Measurements from ENCODE around the gene CAMKMT.

DNA sequence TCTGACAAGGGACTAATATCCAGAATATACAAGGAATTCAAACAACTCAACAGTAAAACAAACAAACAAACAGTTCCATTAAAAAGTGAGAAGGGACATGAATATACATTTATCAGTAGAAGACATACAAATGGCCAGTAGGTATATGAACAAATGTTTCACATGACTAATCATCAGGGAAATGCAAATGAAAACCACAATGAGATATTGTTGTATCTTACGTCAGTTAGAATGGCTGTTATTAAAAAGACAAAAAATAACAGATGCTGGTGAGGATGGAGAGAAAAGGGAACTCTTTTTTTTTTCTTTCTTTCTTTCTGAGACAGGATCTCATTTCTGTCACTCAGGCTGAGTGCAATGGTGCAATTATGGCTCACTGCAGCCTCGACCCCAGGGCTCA lies 175.5 kb downstream of the CAMKMT start:
- TF ChIP-seq, protein P1, sequence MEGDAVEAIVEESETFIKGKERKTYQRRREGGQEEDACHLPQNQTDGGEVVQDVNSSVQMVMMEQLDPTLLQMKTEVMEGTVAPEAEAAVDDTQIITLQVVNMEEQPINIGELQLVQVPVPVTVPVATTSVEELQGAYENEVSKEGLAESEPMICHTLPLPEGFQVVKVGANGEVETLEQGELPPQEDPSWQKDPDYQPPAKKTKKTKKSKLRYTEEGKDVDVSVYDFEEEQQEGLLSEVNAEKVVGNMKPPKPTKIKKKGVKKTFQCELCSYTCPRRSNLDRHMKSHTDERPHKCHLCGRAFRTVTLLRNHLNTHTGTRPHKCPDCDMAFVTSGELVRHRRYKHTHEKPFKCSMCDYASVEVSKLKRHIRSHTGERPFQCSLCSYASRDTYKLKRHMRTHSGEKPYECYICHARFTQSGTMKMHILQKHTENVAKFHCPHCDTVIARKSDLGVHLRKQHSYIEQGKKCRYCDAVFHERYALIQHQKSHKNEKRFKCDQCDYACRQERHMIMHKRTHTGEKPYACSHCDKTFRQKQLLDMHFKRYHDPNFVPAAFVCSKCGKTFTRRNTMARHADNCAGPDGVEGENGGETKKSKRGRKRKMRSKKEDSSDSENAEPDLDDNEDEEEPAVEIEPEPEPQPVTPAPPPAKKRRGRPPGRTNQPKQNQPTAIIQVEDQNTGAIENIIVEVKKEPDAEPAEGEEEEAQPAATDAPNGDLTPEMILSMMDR (IDR thresholded peaks at IDR 0.05; ENCODE audit: insufficient read depth, low read length, poor library complexity, severe bottlenecking), result no peak
- TF ChIP-seq EZH2phosphoT487 (conservative IDR thresholded peaks at IDR 0.05; ENCODE audit: low read length), result no peak
